HFFc6 (cell line): Measurements from ENCODE around the gene PARN. TPM values are rescaled to one million over a fixed set of nuclear protein-coding genes. Genes with fewer than 3 reads are reported as not detected.

ENCODE experiments used
- DNase-seq: peaks from one replicate; pipeline ENCODE4 v3.0.0-alpha.2; 2018
- H3K27ac Mint-ChIP-seq: 2 replicates; pipeline ENCODE4 v1.8.0; 2020; ENCODE audit warnings: mild to moderate bottlenecking, mixed read lengths
- H3K27me3 Mint-ChIP-seq: 2 replicates; pipeline ENCODE4 v1.8.0; 2021; ENCODE audit warnings: mild to moderate bottlenecking, moderate library complexity, mixed read lengths; ENCODE audit not compliant: insufficient read depth
- H3K36me3 Mint-ChIP-seq: 2 replicates; pipeline ENCODE4 v1.8.0; 2021; ENCODE audit warnings: low read depth, mixed read lengths
- H3K4me1 Mint-ChIP-seq: 2 replicates; pipeline ENCODE4 v1.8.0; 2020; ENCODE audit warnings: low read depth, mixed read lengths
- H3K4me3 Mint-ChIP-seq: 2 replicates; pipeline ENCODE4 v1.8.0; 2020; ENCODE audit warnings: mild to moderate bottlenecking, moderate library complexity, mixed read lengths
- H3K9me3 Mint-ChIP-seq: 2 replicates; pipeline ENCODE4 v1.8.0; 2020; ENCODE audit warnings: mild to moderate bottlenecking, mixed read lengths
- total RNA-seq, 6 experiments: library from RNA; stranded (reverse); fragmentation: NEBNext Ultra II Directional; extraction: Animal tissue kit (Norgen Biotek cat#: 25700); gene quantifications; 2 replicates in 1 of 6; 3 replicates in 5 of 6; pipeline ENCODE4 v1.2.3, GENCODE V29; 2021
- TF ChIP-seq, protein P1 (sequence below): fragments of 200-600 bp; sonication (generic); IDR thresholded peaks from 2 replicates; pipeline ENCODE4 v1.5.0; 2021; ENCODE audit warnings: antibody characterized with exemption, mild to moderate bottlenecking

Gene PARN
- total RNA-seq, 6 experiments from 2014 or later, result 25.5 to 36.1 (median 30.4) TPM

DNA sequence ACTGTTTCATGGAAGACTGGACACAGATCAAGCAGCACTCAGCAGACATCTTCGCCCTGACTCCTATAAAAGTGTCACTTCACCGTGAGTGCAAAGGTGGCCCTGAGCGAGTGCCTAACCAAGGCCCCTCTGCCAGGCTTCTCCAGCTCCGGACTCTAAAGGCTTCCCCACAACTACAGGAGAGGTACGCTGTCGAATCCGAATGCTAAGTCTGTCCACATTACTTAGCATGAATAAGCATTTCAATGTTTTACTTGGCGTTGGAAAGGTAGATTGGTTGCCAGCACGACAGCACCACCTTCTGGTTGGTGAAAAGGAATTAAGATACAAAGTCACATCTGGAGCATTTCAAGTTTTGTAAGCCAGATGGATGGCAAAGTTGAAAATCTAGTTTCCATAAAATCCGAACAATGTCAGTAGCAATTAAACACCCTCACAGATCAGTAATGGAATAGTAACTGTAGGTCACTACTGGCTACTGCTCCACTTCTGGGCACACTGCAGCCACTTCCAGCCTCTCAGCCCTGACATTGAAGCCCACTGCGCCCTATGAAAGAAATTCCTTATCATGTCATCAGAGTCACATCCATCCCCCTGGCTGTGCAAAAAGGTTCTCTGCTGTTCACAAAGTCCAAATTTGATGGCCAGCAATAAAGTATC, 100.9 kb downstream of the PARN start:
- Mint-ChIP-seq H3K36me3 (peaks cover 5% of the 10 kb centered on the region), H3K4me3 (peak overlapping the region; percentile 79), H3K4me1 (peaks cover 35% of the 10 kb centered on the region), H3K27me3 (no peaks in the 10 kb centered on the region; the same call in 1 of the 2 replicates), H3K9me3 (peaks cover 4% of the 10 kb centered on the region; the same call in 1 of the 2 replicates), H3K27ac (peak overlapping the region; percentile 89)
- TF ChIP-seq, protein P1, sequence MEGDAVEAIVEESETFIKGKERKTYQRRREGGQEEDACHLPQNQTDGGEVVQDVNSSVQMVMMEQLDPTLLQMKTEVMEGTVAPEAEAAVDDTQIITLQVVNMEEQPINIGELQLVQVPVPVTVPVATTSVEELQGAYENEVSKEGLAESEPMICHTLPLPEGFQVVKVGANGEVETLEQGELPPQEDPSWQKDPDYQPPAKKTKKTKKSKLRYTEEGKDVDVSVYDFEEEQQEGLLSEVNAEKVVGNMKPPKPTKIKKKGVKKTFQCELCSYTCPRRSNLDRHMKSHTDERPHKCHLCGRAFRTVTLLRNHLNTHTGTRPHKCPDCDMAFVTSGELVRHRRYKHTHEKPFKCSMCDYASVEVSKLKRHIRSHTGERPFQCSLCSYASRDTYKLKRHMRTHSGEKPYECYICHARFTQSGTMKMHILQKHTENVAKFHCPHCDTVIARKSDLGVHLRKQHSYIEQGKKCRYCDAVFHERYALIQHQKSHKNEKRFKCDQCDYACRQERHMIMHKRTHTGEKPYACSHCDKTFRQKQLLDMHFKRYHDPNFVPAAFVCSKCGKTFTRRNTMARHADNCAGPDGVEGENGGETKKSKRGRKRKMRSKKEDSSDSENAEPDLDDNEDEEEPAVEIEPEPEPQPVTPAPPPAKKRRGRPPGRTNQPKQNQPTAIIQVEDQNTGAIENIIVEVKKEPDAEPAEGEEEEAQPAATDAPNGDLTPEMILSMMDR, result peak; percentile 92
- DNase-seq, result peak; percentile 87

DNA sequence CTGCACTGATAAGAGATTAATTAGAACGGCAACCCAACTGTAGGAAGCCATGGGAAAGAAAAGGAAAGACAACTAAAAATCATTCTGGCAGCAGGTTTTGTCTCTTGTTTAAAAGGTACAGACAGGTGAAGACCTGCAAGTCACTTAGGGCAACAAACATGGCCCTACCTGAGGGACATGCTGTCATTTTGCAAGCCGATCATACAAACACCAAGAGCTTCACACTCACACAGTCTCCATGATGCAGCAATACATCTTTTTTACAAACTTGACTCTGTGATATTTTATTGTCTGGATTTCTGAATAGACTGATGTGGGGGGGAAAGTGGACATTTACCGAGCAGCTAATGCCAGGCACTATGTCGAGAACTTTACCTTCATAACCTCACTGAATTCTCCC, 101.8 kb downstream of the PARN start:
- no peaks in the 10 kb centered on the region; the same call in 1 of the 2 replicates for H3K27me3 Mint-ChIP-seq
- H3K9me3 Mint-ChIP-seq, result no peaks in the 10 kb centered on the region
- DNase-seq, result no peak
- no peaks in the 10 kb centered on the region for H3K36me3 Mint-ChIP-seq
- peak overlapping the region; percentile 7; the same call in 1 of the 2 replicates for H3K4me3 Mint-ChIP-seq
- TF ChIP-seq, protein P1, result no peak
- peak overlapping the region; percentile 89 for H3K27ac Mint-ChIP-seq
- H3K4me1 Mint-ChIP-seq, result peaks cover 35% of the 10 kb centered on the region

DNA sequence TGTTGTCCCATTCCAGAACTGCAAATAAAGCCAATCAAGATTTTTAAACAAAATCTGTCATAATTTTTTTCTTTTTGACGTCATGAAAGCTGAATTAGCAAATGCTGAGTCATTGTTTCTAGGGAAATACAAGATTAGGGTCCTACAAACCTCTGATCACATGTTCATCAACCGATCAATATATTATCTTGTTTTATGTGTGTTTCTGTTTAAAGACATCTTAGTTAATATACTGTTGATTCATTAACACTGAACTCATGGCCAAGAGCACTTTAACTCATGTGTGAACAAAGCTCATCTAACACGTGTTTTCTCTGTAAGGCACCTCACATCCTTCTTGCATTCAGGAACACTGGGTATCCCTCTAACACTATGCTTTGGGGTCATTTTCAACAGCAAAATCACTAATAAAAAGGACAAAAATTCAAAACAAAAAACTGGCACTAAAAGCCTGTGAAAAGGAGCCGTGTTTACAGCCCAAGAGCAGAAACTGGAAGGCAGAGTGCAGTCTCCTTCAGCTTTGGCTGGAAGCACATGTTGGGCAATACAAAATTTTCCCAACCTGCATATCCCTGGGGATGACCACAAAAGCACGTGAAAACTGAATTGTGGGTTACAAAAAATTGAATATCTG, 102.5 kb downstream of the PARN start:
- H3K36me3 Mint-ChIP-seq, result no peaks in the 10 kb centered on the region
- DNase-seq, result no peak
- no peaks in the 10 kb centered on the region; the same call in 1 of the 2 replicates for H3K27me3 Mint-ChIP-seq
- H3K9me3 Mint-ChIP-seq, result no peaks in the 10 kb centered on the region
- H3K27ac Mint-ChIP-seq, result peak overlapping the region; percentile 66
- peaks cover 35% of the 10 kb centered on the region for H3K4me1 Mint-ChIP-seq
- TF ChIP-seq, protein P1, result no peak
- no peak overlapping the region for H3K4me3 Mint-ChIP-seq

DNA sequence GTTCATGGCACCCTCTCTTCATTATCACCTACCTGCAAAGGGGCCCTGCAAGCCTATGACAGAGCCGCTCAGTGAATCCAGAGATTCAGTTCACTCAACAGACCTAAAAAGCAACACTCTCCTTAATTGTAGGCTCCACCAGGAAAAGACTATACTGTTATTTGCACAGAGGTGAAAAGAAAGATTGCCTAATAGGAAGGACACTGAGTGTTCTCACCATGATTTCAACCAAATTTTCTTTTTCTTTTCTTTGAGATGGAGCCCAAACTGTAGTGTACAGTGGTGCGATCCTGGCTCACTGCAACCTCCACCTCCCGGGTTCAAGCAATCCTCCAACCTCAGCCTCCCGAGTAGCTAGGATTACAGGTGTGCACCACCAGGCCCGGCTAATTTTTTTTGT, 104.5 kb downstream of the PARN start:
- H3K4me3 Mint-ChIP-seq, result no peak overlapping the region
- H3K36me3 Mint-ChIP-seq, result no peaks in the 10 kb centered on the region
- TF ChIP-seq, protein P1, result no peak
- H3K27ac Mint-ChIP-seq, result no peak overlapping the region
- no peak for DNase-seq
- H3K9me3 Mint-ChIP-seq, result no peaks in the 10 kb centered on the region
- H3K27me3 Mint-ChIP-seq, result no peaks in the 10 kb centered on the region; the same call in 1 of the 2 replicates
- H3K4me1 Mint-ChIP-seq, result peaks cover 29% of the 10 kb centered on the region

DNA sequence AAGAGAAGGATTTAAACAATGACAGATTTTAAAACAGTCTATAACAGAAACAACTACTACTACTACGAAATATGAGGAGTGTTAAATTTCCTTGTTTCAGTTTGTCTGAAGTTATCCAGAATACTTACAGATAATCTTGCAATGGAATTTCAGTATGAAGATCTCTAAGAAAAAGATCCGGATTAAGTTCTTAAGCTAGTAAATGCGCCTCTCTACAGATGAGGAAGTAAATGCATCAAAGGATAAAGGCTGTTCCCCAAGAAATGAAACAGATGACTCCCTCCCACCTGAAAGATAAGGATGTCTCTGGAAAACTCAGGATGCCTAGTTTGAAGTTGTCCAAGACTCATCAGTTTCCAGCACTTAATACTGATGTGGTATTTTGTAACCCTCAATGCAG, 105.1 kb downstream of the PARN start:
- no peaks in the 10 kb centered on the region for H3K9me3 Mint-ChIP-seq
- DNase-seq, result no peak
- H3K27ac Mint-ChIP-seq, result no peak overlapping the region
- H3K27me3 Mint-ChIP-seq, result no peaks in the 10 kb centered on the region; the same call in 1 of the 2 replicates
- no peaks in the 10 kb centered on the region for H3K36me3 Mint-ChIP-seq
- H3K4me3 Mint-ChIP-seq, result no peak overlapping the region
- TF ChIP-seq, protein P1, result no peak
- peaks cover 28% of the 10 kb centered on the region for H3K4me1 Mint-ChIP-seq
